C4-2B (cell line): ENCODE data around the gene FCER2.

Source experiments
- ZFX ChIP-seq: fragments of 450-650 bp; IDR thresholded peaks from 2 replicates; pipeline ENCODE4 v1.6.1; 2017
- TF ChIP-seq, protein P1 (sequence below): fragments of 450-650 bp; conservative IDR thresholded peaks from 2 replicates; pipeline ENCODE4 v1.5.1; 2017; ENCODE audit warnings: mild to moderate bottlenecking

DNA sequence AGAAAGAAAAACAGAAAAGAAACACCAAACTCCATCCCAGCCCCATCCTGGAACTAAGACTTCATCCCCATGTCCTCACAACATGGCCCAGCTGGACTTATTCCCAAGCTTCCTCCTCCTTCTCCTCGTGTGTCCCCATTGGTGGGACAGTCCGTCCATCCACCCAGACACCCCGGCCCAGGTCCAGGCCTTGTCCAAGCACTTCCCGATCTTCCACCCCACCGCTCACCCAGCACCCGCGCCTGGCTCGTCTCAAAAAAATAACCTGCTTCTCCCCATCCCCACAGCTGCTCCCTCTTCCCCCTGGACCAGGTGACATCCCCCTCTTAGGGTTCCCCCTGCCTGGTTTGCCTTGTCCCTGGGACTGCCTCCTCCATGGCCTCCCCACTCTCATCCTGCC lies 1.4 kb upstream of the FCER2 start:
- TF ChIP-seq, protein P1, sequence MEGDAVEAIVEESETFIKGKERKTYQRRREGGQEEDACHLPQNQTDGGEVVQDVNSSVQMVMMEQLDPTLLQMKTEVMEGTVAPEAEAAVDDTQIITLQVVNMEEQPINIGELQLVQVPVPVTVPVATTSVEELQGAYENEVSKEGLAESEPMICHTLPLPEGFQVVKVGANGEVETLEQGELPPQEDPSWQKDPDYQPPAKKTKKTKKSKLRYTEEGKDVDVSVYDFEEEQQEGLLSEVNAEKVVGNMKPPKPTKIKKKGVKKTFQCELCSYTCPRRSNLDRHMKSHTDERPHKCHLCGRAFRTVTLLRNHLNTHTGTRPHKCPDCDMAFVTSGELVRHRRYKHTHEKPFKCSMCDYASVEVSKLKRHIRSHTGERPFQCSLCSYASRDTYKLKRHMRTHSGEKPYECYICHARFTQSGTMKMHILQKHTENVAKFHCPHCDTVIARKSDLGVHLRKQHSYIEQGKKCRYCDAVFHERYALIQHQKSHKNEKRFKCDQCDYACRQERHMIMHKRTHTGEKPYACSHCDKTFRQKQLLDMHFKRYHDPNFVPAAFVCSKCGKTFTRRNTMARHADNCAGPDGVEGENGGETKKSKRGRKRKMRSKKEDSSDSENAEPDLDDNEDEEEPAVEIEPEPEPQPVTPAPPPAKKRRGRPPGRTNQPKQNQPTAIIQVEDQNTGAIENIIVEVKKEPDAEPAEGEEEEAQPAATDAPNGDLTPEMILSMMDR: no peak
- TF ChIP-seq ZFX: no peak
